Renal pelvis (tissue), 12 donors: ENCODE measurements around the gene TEKTIP1. TPM values are rescaled to one million over a fixed set of nuclear protein-coding genes. Genes with fewer than 3 reads are reported as not detected.

Experiments
- DNase-seq: peaks from one replicate; pipeline ENCODE4 v3.0.0-alpha.2; 2013
- long read RNA-seq, 16 experiments: transcript quantifications; one replicate each; lab custom pipeline, GENCODE V29; 2026
- polyA plus RNA-seq, 3 donors: library from polyadenylated mRNA; unstranded; fragments of 120-200 nt; gene quantifications; one replicate each; pipeline ENCODE4 v1.2.1, GENCODE V29; 2013; ENCODE audit not compliant: insufficient read length in 3 of 3

Gene TEKTIP1
- 10 to 100 TPM in 2 of 3 donors, 1 to 10 TPM in 1; 6.8 to 11.1 (median 10.3) TPM for polyA plus RNA-seq
- long read RNA-seq, donor 1, partial matches to known transcripts, result 5 of 10 reads
- long read RNA-seq, donor 1, other reads (novel, unspliced or antisense), result 5 of 10 reads
- long read RNA-seq, donor 2, result 0 reads
- long read RNA-seq, donor 3, result 0 reads
- long read RNA-seq, donor 4, partial matches to known transcripts, result 0 of 12 reads
- long read RNA-seq, donor 4, other reads (novel, unspliced or antisense), result 12 of 12 reads
- long read RNA-seq, donor 5, result 0 reads
- long read RNA-seq, donor 6, result 0 reads
- long read RNA-seq, donor 7, result 0 reads
- long read RNA-seq, donor 8, result 0 reads
- long read RNA-seq, donor 9, partial matches to known transcripts, result 0 of 8 reads
- long read RNA-seq, donor 9, other reads (novel, unspliced or antisense), result 8 of 8 reads
- long read RNA-seq, donor 10, result 0 reads
- long read RNA-seq, donor 11, result 0 reads
- long read RNA-seq, donor 12, result 0 reads
- long read RNA-seq, donor 13, result 0 reads
- long read RNA-seq, donor 14, result 0 reads
- long read RNA-seq, donor 15, result 0 reads
- long read RNA-seq, donor 16, partial matches to known transcripts, result 0 of 9 reads
- long read RNA-seq, donor 16, other reads (novel, unspliced or antisense), result 9 of 9 reads

DNA sequence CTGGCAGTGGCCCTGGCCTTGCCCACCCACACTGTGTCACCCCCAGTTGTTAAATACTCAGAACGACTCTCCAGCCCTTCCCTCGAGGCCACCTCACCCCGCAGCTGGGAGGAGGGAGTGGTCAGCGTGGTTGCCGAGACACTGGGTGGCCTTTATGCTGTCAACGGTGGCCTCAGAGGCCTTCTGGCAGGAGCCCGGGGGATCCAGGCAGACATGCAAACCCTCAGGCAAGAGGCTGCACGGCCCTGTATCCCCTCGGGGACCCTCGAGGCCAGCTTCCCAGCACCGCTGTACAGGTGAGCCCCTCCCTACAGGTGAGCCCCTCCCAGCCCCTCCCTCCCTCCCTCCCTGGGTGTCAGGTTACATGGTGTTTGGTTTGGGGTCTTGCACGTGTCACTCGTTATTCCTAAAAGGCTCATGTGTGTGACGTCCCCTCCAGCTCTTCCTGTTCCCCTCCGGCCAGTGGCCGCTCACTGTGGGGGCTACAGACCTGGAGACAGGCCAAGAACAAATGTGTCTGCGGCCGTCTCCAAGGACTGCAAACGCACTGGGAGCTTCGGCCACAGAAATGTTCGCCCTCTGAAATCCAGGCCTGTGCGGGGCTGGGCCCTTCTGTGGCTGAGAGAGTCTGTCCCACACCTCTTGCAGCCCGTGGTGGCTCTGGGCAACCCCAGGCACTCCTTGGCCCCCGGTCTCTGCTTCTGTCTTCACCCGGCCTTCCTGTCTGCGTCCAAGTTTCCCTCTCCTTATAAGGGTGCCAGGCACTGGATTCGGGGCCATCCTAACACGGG, at the start of gene TEKTIP1:
TEKTIP1 (plus strand) TSS at position 210 of the 791 bp plus-strand sequence; CDS start at position 214, 4 bp downstream.
- no peak for DNase-seq

DNA sequence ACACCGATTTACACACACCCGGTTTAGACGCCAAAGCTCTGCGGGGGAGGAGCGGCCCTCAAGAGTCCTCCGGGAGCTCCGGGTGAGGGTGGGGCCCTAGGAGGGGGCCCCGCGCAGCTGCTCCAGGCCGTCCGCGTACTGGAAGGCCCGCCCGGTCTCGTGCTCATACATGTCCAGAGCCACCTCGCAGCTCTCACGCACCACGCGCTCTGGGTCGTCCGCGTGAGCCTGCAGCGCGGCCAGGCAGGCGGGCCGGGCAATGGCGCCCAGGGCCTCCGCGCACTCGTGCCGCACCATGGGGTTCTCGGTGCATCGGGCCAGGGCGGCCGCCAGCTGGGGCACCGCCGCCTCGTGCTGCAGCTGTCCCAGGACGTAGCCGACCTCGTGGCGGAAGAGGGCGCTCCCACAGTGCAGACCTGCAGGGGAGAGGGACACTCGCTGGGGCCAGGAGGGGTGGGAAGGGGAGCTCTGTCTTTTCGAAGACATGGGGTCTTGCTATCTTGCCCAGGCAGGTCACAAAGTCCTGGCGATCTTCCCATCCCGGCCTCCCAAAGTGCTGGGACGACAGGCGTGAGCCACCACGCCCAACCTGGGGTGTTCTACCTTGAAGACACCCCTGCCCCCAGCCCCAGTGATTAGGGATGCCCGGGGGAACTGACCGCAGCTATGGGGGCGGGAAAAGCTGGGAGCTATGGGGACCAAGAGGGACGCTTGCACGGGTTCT, 47.4 kb upstream of the TEKTIP1 start:
- no peak for DNase-seq

DNA sequence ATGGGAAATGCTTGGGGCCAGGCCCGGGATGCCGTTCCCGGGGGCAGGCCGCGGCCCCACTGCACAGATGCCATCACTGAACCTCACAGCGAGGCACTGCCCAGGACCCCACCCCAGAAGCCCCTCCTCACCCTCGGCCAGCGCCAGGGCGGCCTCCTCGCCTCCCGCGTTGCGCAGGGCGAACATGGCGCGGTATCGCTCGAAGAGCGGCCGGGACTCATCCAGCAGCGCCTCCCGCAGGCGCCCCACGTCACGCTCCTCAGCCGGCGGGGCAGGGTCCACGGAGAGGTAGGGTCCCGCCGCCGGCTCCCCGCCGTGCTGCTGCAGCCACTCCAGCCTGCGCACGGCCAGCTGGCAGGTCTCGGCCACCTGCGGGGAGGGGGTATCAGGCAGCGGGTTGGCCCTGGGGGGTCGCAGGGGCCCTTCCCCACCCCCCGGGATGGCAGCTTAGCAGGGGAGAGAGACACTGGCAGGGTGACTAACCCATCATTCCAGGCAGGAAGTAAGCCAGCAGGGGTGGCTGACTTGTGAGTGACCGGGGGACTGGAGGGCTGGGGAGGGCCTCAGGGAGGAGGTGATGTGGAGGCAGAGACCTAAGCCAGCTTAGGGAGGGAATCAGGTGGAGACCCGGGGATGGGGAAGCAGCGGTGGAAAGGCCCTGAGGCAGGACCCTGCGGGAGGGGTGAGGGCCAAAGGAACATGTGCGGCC, 46.7 kb upstream of the TEKTIP1 start:
- DNase-seq, result no peak

DNA sequence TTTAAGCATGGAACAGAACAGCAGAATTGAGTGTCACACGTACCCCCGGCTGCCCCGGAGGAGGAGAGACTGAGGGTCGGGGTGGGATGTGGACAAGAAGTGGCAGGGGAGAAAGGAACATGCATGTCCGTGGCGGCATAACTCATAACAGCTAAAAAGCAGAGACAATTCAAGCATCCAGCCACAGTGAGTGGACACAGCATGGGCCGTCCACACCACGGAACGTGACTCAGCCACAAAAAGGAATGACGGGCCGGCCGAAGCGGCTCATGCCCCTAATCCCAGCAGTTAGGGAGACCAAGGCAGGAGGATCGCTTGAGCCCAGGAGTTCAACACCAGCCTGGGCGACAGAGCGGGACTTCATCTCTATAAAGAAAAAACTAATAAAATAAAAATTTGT, 46.1 kb upstream of the TEKTIP1 start:
- DNase-seq, result no peak

DNA sequence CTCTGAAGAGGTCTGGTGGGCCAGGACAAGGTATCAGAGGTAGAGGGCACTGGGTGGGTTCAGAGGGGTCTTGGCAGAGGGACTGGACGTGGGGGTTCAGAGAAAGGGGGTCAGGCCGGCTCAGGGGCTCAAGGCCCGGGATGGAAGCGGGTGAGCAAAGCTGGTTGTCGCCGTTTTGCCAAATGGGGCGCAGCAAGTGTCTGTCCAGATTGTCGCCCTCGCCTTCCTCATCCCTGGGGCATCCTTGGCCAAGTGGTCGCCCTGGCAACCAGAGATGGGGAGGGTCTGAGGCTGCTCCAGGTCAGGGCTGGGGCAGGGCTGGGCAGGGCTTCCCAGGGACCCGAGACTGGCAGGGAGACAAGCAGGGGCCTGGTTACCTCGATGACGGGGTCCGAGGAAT, 45.3 kb upstream of the TEKTIP1 start:
- no peak for DNase-seq

DNA sequence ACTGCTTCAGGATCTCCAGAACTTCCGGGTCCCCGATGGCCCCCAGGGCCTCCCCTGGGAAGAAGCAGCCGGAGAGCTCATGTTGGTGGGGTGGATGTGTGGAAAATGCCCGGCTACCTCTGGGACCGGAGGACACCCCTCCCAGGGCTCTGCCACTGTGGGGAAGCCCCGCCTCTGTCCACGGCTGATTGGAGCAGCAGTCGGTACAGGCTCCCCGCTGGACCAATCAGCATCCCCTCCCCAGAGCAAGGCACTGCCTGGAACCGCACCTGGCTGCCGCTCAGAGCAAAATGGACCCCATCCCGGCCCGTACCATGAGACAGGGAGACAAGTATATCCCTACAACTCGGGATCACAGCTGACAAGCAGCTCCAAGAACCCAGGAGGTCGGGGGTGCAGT, 44.9 kb upstream of the TEKTIP1 start:
- no peak for DNase-seq

DNA sequence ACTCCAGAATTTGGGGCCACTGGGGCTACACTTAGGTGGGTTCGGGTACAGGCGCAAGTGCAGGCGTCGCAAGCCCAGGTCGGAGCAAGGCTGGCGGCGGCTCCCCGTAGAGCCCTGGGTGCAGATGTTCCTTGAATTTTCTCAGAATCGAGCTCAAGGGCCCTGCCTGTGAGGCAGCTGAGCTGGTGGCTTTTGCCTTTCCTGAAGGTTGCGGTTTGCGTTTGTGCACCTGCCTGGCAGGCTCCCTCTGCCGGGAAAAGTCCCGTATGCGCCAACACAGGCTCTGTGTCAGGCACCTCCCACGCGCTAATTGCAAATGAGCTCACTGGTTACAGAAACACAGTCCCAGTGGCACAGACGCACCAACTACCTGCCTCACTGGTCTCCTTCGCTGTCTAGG, 44.4 kb upstream of the TEKTIP1 start:
- no peak for DNase-seq

DNA sequence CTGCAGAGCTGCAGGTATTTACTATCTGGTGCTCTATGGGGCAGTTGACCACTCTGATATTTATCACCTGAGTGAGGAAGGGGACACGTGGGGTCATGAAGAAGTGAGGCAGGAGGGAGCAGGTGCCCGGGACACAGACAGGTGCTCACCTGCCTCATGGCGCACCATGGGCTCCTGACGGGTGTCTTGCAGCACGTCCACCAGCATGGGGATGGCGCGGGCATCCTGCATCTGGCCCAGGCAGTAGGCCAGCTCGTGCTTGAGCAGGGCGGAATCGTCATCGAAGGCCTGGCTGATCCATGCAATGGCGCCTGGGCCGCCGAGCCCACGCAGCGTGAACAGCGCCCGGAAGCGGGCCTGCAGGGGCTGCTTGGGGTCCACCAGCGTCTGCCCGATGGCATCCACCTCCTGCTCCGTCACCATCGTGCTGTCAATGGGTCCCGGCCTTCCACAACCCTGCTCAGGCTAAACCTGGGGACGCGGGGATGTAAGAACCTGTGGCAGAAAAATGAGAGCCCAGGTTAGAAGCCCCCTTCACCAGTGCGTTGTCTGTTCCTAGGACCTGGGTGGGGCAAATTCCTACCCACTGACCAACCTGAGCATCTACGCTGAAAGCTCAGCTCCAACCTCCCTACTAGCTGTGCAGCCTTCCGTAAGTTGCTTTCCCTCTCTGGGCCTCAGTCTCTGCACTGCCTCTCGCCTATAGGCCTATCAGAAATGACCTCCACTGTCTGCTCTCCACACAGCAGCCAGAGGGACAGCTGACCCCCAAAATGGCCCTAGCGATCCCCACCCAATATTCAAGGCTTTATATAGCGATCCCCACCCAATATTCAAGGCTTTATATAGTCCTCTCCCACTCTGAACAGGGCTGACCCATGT, 42.3 kb upstream of the TEKTIP1 start:
- DNase-seq, result no peak

DNA sequence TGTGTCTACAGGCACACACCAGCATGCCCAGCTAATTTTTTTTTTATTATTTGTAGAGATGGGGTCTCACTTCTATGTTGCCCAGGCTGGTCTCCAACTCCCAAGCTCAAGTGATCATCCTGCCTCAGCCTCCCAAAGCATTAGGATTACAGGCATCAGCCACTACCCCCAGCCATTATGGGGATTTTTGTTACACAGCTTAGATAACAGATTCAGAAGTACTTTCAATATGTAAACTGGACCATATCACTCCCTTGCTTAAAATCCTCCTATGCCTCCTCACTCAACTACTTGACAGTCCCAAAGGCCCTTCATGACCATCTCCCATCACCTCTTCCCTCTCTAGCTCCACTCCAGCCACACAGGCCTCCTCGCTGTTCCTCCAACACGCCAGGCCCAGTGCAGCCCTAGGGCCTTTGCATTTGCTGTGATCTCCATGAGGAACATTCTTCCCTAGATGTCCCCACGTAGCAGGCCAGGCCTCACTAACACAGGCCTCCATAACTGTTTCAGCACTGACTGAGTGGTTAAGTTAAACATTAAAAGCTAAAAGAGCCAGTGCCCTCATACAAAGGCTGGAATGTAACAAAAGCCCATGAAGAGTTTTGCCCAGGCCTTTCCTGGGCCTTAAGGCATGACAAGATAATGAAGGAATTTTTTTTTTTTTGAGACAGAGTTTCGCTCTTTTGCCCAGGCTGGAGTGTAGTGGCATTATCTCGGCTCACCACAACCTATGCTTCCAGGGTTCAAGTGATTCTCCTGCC, 41.0 kb upstream of the TEKTIP1 start:
- DNase-seq, result no peak

DNA sequence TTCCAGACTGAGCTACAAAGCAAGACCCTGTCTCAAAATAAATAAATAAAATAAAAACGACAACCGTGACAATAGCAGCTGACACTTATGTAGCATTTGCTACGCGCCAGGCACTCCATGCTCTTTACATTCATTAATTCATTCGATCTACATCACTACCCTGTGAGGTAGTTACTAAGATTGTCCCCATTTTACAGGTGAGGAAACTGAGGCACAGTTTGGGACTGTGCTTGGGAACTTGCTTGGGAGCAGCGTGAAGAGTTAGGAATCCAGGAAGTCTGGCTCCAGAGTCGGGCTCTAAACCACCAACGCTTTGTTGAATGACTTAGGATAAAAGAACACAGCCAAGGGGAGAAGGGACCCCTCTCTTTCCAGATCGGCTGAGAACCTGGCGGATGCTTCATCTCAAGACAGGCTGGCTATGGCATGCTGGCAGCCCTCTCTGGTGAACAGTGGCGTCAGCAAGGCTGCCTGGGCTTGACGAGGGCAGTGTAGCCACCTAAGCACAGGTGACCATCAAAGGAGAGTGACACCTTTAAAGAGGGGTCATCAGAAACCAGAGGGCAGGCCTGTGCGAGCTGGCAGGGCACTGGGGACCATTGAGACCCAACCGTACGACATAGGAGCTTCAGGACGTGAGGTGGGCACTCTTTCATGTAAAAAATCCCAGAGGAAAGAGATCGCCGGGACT, 39.1 kb upstream of the TEKTIP1 start:
- DNase-seq, result no peak

DNA sequence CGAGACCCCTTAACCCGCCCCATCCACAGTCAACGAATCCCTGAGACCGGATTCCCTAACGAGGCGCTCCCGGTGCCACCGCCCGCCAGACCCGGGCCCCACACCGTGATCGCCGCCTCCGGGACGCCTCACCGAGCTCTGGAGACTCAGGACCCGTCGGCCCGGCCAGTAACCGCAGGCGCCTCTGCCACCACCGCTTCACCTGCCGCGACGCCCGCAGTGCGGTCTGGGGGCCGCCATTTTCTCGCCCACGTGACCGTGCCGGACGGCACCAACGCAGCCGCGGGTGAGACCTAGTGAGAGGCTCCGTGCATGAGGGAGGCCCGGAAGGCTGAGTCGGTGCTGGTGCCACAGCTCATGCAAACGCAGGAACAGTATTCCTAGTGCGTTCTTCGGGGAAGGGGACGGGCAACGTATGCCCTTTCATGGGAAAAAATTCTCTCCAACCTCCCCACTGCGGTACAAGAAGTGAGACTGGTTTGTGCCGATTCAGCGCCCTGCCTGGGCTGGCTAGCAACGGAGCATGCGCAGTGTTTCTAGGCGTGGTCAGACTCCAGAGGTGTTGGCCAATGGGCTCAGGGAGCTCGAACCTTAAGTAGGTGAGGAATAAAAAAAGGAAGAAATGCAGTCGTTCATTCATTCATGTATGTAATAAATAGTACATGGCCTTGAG, 38.4 kb upstream of the TEKTIP1 start, which contains the start of gene DOHH:
DOHH (minus strand) TSS at position 246 of the 673 bp plus-strand sequence. CDS start 3,860 bp downstream, outside the sequence.
- DNase-seq, result peak; percentile 96

DNA sequence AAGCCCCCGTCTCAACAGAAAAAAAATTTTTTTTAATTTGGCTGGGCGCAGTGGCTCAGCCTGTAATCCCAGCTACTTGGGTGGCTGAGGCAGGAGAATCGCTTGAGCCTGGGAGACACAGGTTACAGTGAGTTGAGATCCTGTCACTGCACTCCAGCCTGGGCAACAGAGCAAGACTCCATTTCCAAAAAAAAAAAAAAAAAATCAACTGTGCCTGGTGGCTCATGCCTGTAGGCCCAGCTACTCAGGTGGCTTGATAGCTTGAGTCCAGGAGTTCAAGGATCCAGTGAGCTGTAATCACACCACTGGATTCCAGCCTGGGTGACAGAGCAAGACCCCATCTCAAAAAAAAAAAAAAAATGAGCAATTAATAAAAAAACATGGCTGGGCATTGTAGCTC, 37.2 kb upstream of the TEKTIP1 start:
- DNase-seq, result no peak

DNA sequence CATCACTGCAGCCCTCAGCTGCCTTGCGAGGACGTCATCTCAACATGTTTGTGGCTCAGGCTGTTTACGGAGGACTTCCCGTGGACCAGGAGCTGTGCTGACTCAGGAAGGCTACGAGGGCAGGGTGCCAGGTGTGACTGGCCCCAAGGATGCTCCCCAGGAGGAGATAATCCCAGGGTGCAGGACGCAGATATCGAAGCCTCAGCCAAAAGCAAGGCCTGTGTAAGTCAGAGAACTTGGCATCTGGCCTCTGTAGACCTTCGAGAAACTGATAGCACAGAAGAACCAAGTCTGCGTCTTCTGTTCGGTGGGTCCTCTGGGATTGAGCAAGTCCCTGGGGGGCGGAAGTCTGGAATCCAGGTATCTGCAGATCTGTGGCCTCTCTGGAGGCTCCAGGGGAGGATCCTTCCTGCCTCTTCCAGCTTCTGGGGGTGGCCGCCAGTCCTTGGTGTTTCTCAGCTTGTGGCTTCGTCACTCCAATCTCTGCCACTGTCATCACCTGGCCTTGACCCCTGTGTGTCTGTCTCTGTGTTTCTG, 35.9 kb upstream of the TEKTIP1 start:
- DNase-seq, result no peak

DNA sequence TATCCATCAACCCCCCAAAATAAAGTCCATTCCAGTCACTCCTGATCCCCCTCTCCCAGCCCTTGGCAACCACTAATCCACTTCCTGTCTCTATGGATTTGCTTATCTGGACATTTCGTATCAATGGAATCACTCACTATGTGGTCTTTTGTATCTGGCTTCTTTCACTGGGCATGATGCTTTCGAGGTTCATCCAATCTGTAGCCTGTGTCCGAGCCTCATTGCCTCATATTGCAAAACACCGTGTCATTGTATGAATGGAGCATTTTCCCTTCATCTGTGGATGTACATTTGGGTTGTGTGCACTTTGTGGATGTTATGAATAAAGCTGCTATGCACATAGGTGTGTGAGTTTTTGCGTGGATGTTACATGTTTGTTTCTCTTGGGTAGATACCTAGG, 34.2 kb upstream of the TEKTIP1 start:
- DNase-seq, result no peak

DNA sequence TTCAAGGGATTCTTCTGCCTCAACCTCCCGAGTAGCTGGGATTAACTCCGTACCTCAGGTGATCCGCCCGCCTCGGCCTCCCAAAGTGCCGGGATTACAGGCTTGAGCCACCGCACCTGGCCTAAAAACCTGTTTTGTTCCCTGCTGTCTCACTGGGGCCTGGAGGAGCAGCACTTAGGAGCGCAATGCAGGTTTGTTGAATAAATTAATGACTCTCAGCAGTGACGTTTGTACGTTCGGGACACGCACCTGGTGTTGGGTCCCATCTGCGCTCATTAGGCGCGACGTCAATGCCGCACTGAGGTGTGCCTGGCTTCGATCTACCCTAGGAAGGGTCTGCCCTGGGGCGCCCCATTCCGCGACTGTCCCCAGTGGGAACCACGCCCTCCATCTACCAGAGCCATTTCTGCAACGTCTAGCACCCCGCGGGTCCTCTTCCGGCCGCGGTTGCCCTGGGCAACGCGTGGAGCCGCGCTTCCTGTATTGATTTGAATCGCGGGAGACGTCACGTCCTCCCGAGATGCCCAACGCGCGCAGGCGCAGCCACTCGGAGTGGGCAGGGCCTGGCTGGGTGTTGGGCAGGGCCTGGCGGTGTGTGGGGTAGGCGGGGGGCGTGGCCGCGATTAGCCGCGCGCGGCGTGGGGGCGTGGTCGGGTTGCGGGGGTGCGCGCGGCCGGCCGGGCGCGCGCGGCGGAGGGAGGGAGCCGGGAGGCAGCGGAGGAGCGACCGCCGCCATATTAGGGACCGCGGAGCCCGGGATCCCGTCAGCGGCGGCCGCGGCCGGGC, 33.2 kb upstream of the TEKTIP1 start, which contains the start of gene FZR1:
FZR1 (plus strand) TSS at position 714 of the 786 bp plus-strand sequence. CDS start 16,679 bp downstream, outside the sequence.
- DNase-seq, result peak; percentile 98
